GM18907 (cell line): ENCODE data around the gene ACTBL2.
A peak's percentile ranks its signal among the peaks of the same experiment; 100 is the strongest.

ENCODE experiments used
- ATAC-seq: cut with Tn5 transposase; IDR thresholded peaks from one replicate; pipeline ENCODE4 v1.9.1; 2021; ENCODE audit warnings: mild to moderate bottlenecking, moderate library complexity; ENCODE audit not compliant: unreplicated experiment

The ACTBL2 gene

GRCh38 chr5:57450991-57451876 lies 31.4 kb downstream of the ACTBL2 start:
- no peak for ATAC-seq

GRCh38 chr5:57448751-57449150 lies 33.9 kb downstream of the ACTBL2 start:
- no peak for ATAC-seq

- no peak for ATAC-seq
Measured at GRCh38 chr5:57448287-57448686, 34.3 kb downstream of the ACTBL2 start.

GRCh38 chr5:57447658-57448057 lies 35.0 kb downstream of the ACTBL2 start:
- no peak for ATAC-seq

- no peak for ATAC-seq
Measured at GRCh38 chr5:57446966-57447365, 35.6 kb downstream of the ACTBL2 start.

- ATAC-seq = no peak
Measured at GRCh38 chr5:57445705-57446037, 36.9 kb downstream of the ACTBL2 start.

- no peak for ATAC-seq
Measured at GRCh38 chr5:57445006-57445704, 37.5 kb downstream of the ACTBL2 start.

GRCh38 chr5:57442080-57442839 lies 40.4 kb downstream of the ACTBL2 start:
- peak; percentile 65 for ATAC-seq

- no peak for ATAC-seq
Measured at GRCh38 chr5:57441557-57441956, 41.1 kb downstream of the ACTBL2 start.

GRCh38 chr5:57439601-57440000 lies 43.0 kb downstream of the ACTBL2 start:
- ATAC-seq = no peak

GRCh38 chr5:57437976-57438805 lies 44.4 kb downstream of the ACTBL2 start:
- ATAC-seq = no peak

GRCh38 chr5:57436586-57436985 lies 46.0 kb downstream of the ACTBL2 start:
- no peak for ATAC-seq

GRCh38 chr5:57435701-57436134 lies 46.9 kb downstream of the ACTBL2 start:
- ATAC-seq = no peak

GRCh38 chr5:57434683-57435082 lies 47.9 kb downstream of the ACTBL2 start:
- ATAC-seq = no peak

- ATAC-seq = no peak
Measured at GRCh38 chr5:57434227-57434640, 48.4 kb downstream of the ACTBL2 start.

GRCh38 chr5:57432876-57433275 lies 49.7 kb downstream of the ACTBL2 start:
- no peak for ATAC-seq

- ATAC-seq = no peak
Measured at GRCh38 chr5:57431759-57432158, 50.9 kb downstream of the ACTBL2 start.
